Measurements from ENCODE around the gene PPBP.

Gene PPBP

GRCh38 chr4:73988061-73988460 lies at the start of gene PPBP:
Gene PPBP (minus strand): TSS chr4:73988190. CDS start chr4:73988103, 87 bp downstream.
- no peak for DNase-seq

- no peak for DNase-seq
Observed at GRCh38 chr4:74037076-74037955, 49.3 kb upstream of the PPBP start.

GRCh38 chr4:74033739-74034138 lies 45.7 kb upstream of the PPBP start:
- no peak for DNase-seq

GRCh38 chr4:74032064-74032463 lies 44.1 kb upstream of the PPBP start:
- no peak for DNase-seq

GRCh38 chr4:74031576-74031975 lies 43.6 kb upstream of the PPBP start:
- no peak for DNase-seq

GRCh38 chr4:74030285-74030684 lies 42.3 kb upstream of the PPBP start:
- DNase-seq, result no peak

- no peak for DNase-seq
Observed at GRCh38 chr4:74028504-74028903, 40.5 kb upstream of the PPBP start.

GRCh38 chr4:74023709-74024108 lies 35.7 kb upstream of the PPBP start:
- no peak for DNase-seq

- no peak for DNase-seq
Observed at GRCh38 chr4:74021601-74022000, 33.6 kb upstream of the PPBP start.

- no peak for DNase-seq
Observed at GRCh38 chr4:74018771-74019170, 30.8 kb upstream of the PPBP start.

GRCh38 chr4:74018116-74018515 lies 30.1 kb upstream of the PPBP start:
- no peak for DNase-seq

- DNase-seq, result no peak
Observed at GRCh38 chr4:74016068-74016467, 28.1 kb upstream of the PPBP start.

- DNase-seq, result no peak
Observed at GRCh38 chr4:74015126-74015780, 27.3 kb upstream of the PPBP start.

- DNase-seq, result no peak
Observed at GRCh38 chr4:74014332-74014731, 26.3 kb upstream of the PPBP start.

GRCh38 chr4:74013264-74013663 lies 25.3 kb upstream of the PPBP start:
- DNase-seq, result no peak

- no peak for DNase-seq
Observed at GRCh38 chr4:74012130-74012529, 24.1 kb upstream of the PPBP start.

GRCh38 chr4:74009307-74009706 lies 21.3 kb upstream of the PPBP start:
- DNase-seq, result no peak

- DNase-seq, result no peak
Observed at GRCh38 chr4:74006009-74006476, 18.1 kb upstream of the PPBP start.

- no peak for DNase-seq
Observed at GRCh38 chr4:74005528-74005927, 17.5 kb upstream of the PPBP start.

GRCh38 chr4:74004668-74005067 lies 16.7 kb upstream of the PPBP start:
- no peak for DNase-seq

GRCh38 chr4:74000301-74000700 lies 12.3 kb upstream of the PPBP start:
- no peak for DNase-seq

All from nucleus accumbens (tissue), 56 donors.